ENCODE data around the gene SDHAF3. TPM values are rescaled to one million over a fixed set of nuclear protein-coding genes. Genes with fewer than 3 reads are reported as not detected.

SDHAF3 gene
- total RNA-seq, 1 experiment from 2014 or later: 27.4 TPM

- no peak overlapping the region for H2AFZ ChIP-seq
- H3K36me3 ChIP-seq (ENCODE audit: low read depth): no peaks in the 10 kb centered on the region
- peaks cover 46% of the 10 kb centered on the region for H3K27me3 ChIP-seq (ENCODE audit: insufficient read depth, low read depth)
- intact Hi-C loops (cut with micrococcal nuclease; ENCODE audit: unreplicated experiment): no loop called here
- H3K27ac ChIP-seq: no peak overlapping the region
- H3K4me2 ChIP-seq: no peak overlapping the region
- H3K9me2 ChIP-seq (ENCODE audit: insufficient read depth): no peaks in the 10 kb centered on the region
- ChIA-PET POLR2A (ENCODE audit: unreplicated experiment) (no interaction called here), CTCF (no interaction called here)
- H4K20me1 ChIP-seq (ENCODE audit: insufficient read depth): no peaks in the 10 kb centered on the region
- H3K79me2 ChIP-seq (ENCODE audit: low read depth): no peaks in the 10 kb centered on the region
- DNase-seq: no peak
- no peaks in the 10 kb centered on the region for H3K9me3 ChIP-seq (ENCODE audit: insufficient read depth, low read depth)
- H3K4me1 ChIP-seq (replicated peaks; ENCODE audit: insufficient read depth): no peaks in the 10 kb centered on the region
- no peak for TF ChIP-seq EZH2 (IDR thresholded peaks at IDR 0.05; ENCODE audit: low read depth)
- no TSS peak for BruUV-seq (replicated peaks)
- H3K4me3 ChIP-seq: no peak overlapping the region
- H3F3A ChIP-seq (ENCODE audit: insufficient read depth, low read depth): no peaks in the 10 kb centered on the region
Measured at GRCh38 chr7:97226541-97226940, 109.0 kb downstream of the SDHAF3 start.

Other genes with a start within 250 kb of the SDHAF3 start
- not detected in 2 replicates for gene DLX6, start 112.1 kb upstream of the SDHAF3 start, total RNA-seq (2021)
- gene DLX5, start 92.9 kb upstream of the SDHAF3 start, total RNA-seq (2021): not detected in 2 replicates